Stimulated activated naive CD8-positive, alpha-beta T cell treated with anti-CD3 and anti-CD28 coated beads, Interleukin-15, amount 100 ng/mL, for 72 hours (primary cell): ENCODE measurements around the gene DHRS3.
"Not testable (repeated sequence)": the region's sequence is repeated elsewhere in the genome, so short reads cannot be mapped to it uniquely, and the experiment has no call there.

Experiments used
- ATAC-seq: fragments of 150-1000 bp; cut with Tn5 transposase; 2 replicates; pipeline ENCODE4 v1.10.0; 2021; ENCODE audit warnings: mild to moderate bottlenecking, moderate library complexity
- DNase-seq, 2 donors: peaks; one replicate each; pipeline ENCODE4 v3.0.0; 2021 to 2022
- H3K27ac Mint-ChIP-seq, 2 donors: one replicate each; pipeline ENCODE4 v1.8.0; 2022; ENCODE audit warnings: mild to moderate bottlenecking in 2 of 2, mixed read lengths in 2 of 2, moderate library complexity in 2 of 2
- H3K27me3 Mint-ChIP-seq: one replicate; pipeline ENCODE4 v1.8.0; 2022; ENCODE audit warnings: mixed read lengths
- H3K4me1 Mint-ChIP-seq: one replicate; pipeline ENCODE4 v1.8.0; 2022; ENCODE audit warnings: mild to moderate bottlenecking, mixed read lengths
- H3K4me3 Mint-ChIP-seq, 2 donors: one replicate each; pipeline ENCODE4 v1.8.0; 2022; ENCODE audit warnings: mild to moderate bottlenecking in 2 of 2, mixed read lengths in 2 of 2, moderate library complexity in 1 of 2
- H3K9me3 Mint-ChIP-seq, 2 donors: one replicate each; pipeline ENCODE4 v1.8.0; 2022; ENCODE audit warnings: mixed read lengths in 2 of 2

Gene DHRS3

GRCh38 chr1:12540580-12541273, 77.3 kb downstream of the DHRS3 start:
- Mint-ChIP-seq H3K9me3 (peaks cover 9 to 21% of the 10 kb centered on the region in 2 donors), H3K27me3 (no peaks in the 10 kb centered on the region), H3K4me3 (no peak overlapping the region), H3K27ac (no peak overlapping the region), H3K4me1 (peaks cover 19% of the 10 kb centered on the region)
- DNase-seq: no peak
- ATAC-seq: no peak

- no peak overlapping the region for H3K27ac Mint-ChIP-seq
- peaks cover 15 to 27% of the 10 kb centered on the region in 2 donors for H3K9me3 Mint-ChIP-seq
- peaks cover 15% of the 10 kb centered on the region for H3K4me1 Mint-ChIP-seq
- H3K27me3 Mint-ChIP-seq: no peaks in the 10 kb centered on the region
- no peak overlapping the region for H3K4me3 Mint-ChIP-seq
- ATAC-seq (no peak), DNase-seq (no peak)
Observed at GRCh38 chr1:12539705-12540579, 78.1 kb downstream of the DHRS3 start.

- H3K27me3 Mint-ChIP-seq: no peaks in the 10 kb centered on the region
Observed at GRCh38 chr1:12539320-12539704, 78.7 kb downstream of the DHRS3 start.

GRCh38 chr1:12538536-12538935, 79.5 kb downstream of the DHRS3 start:
- H3K27me3 Mint-ChIP-seq, DNase-seq, H3K27ac Mint-ChIP-seq, ATAC-seq, H3K4me3 Mint-ChIP-seq: not testable (repeated sequence)
- Mint-ChIP-seq H3K9me3 (peaks cover 15 to 27% of the 10 kb centered on the region in 2 donors), H3K4me1 (peaks cover 10% of the 10 kb centered on the region)

More at GRCh38 chr1:12539320-12539704, 78.7 kb downstream of the DHRS3 start:
- DNase-seq (no peak), ATAC-seq (no peak)
- Mint-ChIP-seq H3K4me3 (no peak overlapping the region), H3K4me1 (peaks cover 8% of the 10 kb centered on the region), H3K27ac (no peak overlapping the region), H3K9me3 (peaks cover 15 to 27% of the 10 kb centered on the region in 2 donors)

- Mint-ChIP-seq H3K27me3 (no peaks in the 10 kb centered on the region), H3K27ac (peak overlapping the region in 1 of 2 donors; percentile 23), H3K4me1 (peaks cover 12% of the 10 kb centered on the region), H3K9me3 (peaks cover 15 to 27% of the 10 kb centered on the region in 2 donors), H3K4me3 (no peak overlapping the region)
- DNase-seq (no peak), ATAC-seq (no peak)
Observed at GRCh38 chr1:12537906-12538461, 80.0 kb downstream of the DHRS3 start.

GRCh38 chr1:12537294-12537693, 80.7 kb downstream of the DHRS3 start:
- Mint-ChIP-seq H3K9me3 (peaks cover 15 to 27% of the 10 kb centered on the region in 2 donors), H3K4me3 (no peak overlapping the region), H3K27ac (no peak overlapping the region), H3K27me3 (no peaks in the 10 kb centered on the region), H3K4me1 (peaks cover 13% of the 10 kb centered on the region)
- no peak for ATAC-seq
- no peak for DNase-seq

GRCh38 chr1:12536023-12536639, 81.9 kb downstream of the DHRS3 start:
- peaks cover 15 to 27% of the 10 kb centered on the region in 2 donors for H3K9me3 Mint-ChIP-seq
- H3K27ac Mint-ChIP-seq: no peak overlapping the region
- ATAC-seq (no peak), DNase-seq (no peak)
- no peak overlapping the region for H3K4me3 Mint-ChIP-seq
- H3K27me3 Mint-ChIP-seq: no peaks in the 10 kb centered on the region
- peaks cover 17% of the 10 kb centered on the region for H3K4me1 Mint-ChIP-seq

- ATAC-seq: no peak
- Mint-ChIP-seq H3K4me3 (no peak overlapping the region), H3K9me3 (peaks cover 13 to 24% of the 10 kb centered on the region in 2 donors), H3K27me3 (no peaks in the 10 kb centered on the region), H3K4me1 (peaks cover 29% of the 10 kb centered on the region), H3K27ac (no peak overlapping the region)
- no peak for DNase-seq
Observed at GRCh38 chr1:12532405-12533315, 85.3 kb downstream of the DHRS3 start.

- no peaks in the 10 kb centered on the region for H3K27me3 Mint-ChIP-seq
- ATAC-seq (no peak), DNase-seq (no peak)
- peaks cover 23% of the 10 kb centered on the region for H3K4me1 Mint-ChIP-seq
- no peak overlapping the region for H3K4me3 Mint-ChIP-seq
- H3K27ac Mint-ChIP-seq: no peak overlapping the region
- H3K9me3 Mint-ChIP-seq: peaks cover 6 to 9% of the 10 kb centered on the region in 2 donors
Observed at GRCh38 chr1:12531179-12531499, 86.9 kb downstream of the DHRS3 start.

GRCh38 chr1:12530462-12531178, 87.4 kb downstream of the DHRS3 start:
- no peak for DNase-seq
- Mint-ChIP-seq H3K9me3 (peaks cover 5% of the 10 kb centered on the region in 2 donors), H3K27ac (peak overlapping the region in 1 of 2 donors; percentile 7)

GRCh38 chr1:12529640-12530174, 88.3 kb downstream of the DHRS3 start:
- ATAC-seq (no peak), DNase-seq (no peak)
- no peaks in the 10 kb centered on the region for H3K9me3 Mint-ChIP-seq
- H3K4me1 Mint-ChIP-seq: peaks cover 32% of the 10 kb centered on the region
- H3K27ac Mint-ChIP-seq: peak overlapping the region in 1 of 2 donors; percentile 72
- no peaks in the 10 kb centered on the region for H3K27me3 Mint-ChIP-seq
- no peak overlapping the region for H3K4me3 Mint-ChIP-seq

More at GRCh38 chr1:12530462-12531178, 87.4 kb downstream of the DHRS3 start:
- Mint-ChIP-seq H3K4me3 (no peak overlapping the region), H3K4me1 (peaks cover 23% of the 10 kb centered on the region), H3K27me3 (no peaks in the 10 kb centered on the region)
- ATAC-seq: no peak

- peaks cover 26% of the 10 kb centered on the region for H3K4me1 Mint-ChIP-seq
Observed at GRCh38 chr1:12528021-12528852, 89.8 kb downstream of the DHRS3 start.

GRCh38 chr1:12527564-12527963, 90.4 kb downstream of the DHRS3 start:
- ATAC-seq (no peak), DNase-seq (no peak)
- Mint-ChIP-seq H3K9me3 (no peaks in the 10 kb centered on the region), H3K4me1 (peaks cover 26% of the 10 kb centered on the region), H3K4me3 (no peak overlapping the region), H3K27ac (no peak overlapping the region), H3K27me3 (no peaks in the 10 kb centered on the region)

More at GRCh38 chr1:12528021-12528852, 89.8 kb downstream of the DHRS3 start:
- Mint-ChIP-seq H3K9me3 (no peaks in the 10 kb centered on the region), H3K27me3 (no peaks in the 10 kb centered on the region), H3K4me3 (no peak overlapping the region), H3K27ac (no peak overlapping the region)
- no peak for ATAC-seq
- DNase-seq: no peak
